ENCODE results near the gene PTPRK.

DNA sequence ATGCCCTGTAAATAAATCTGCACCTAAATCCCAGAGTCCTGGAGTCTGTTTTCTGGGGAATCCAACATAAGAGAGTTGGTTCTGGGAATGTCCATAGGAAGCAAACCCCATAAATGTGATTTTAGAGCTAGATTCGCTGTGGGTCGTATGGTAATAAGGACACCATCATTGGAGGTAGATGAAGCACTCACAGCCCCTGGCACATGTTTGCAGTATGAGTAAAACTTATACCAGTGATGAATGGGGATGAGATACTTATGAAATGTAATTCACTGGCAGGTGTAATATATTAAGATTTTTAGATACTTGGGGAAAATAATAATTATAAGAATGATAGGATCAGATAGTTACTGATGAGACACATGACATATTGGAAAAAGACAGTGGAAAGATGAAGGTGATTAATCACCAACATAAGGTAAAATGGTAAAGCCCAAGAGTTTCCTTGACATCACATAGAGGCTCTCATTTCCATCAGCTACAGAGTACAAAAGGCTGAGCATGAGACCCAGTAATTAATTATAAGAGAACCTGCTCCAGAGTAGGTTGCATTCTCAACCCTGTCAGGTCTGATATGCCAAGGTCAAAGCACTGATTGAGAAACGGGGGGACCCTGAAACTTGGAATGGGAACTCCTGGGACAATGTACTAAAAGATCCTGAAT, 574.8 kb downstream of the PTPRK start:
- no peak for TF ChIP-seq EZH2 (IDR thresholded peaks at IDR 0.05; ENCODE audit: borderline replicate concordance, low read length)
- TF ChIP-seq, protein P1, sequence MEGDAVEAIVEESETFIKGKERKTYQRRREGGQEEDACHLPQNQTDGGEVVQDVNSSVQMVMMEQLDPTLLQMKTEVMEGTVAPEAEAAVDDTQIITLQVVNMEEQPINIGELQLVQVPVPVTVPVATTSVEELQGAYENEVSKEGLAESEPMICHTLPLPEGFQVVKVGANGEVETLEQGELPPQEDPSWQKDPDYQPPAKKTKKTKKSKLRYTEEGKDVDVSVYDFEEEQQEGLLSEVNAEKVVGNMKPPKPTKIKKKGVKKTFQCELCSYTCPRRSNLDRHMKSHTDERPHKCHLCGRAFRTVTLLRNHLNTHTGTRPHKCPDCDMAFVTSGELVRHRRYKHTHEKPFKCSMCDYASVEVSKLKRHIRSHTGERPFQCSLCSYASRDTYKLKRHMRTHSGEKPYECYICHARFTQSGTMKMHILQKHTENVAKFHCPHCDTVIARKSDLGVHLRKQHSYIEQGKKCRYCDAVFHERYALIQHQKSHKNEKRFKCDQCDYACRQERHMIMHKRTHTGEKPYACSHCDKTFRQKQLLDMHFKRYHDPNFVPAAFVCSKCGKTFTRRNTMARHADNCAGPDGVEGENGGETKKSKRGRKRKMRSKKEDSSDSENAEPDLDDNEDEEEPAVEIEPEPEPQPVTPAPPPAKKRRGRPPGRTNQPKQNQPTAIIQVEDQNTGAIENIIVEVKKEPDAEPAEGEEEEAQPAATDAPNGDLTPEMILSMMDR (conservative IDR thresholded peaks at IDR 0.05 in 1 of 2, IDR thresholded peaks at IDR 0.05 in 1 of 2; ENCODE audit: extremely low read depth in 1 of 2, insufficient read depth in 1 of 2, low read depth in 1 of 2, low read length in 2 of 2), result no peak
